CD4-positive, alpha-beta T cell treated with Interferon gamma for 1 hour (primary cell): Measurements from ENCODE around the gene ZNF506.
"Not testable (repeated sequence)": the region's sequence is repeated elsewhere in the genome, so short reads cannot be mapped to it uniquely, and the experiment has no call there.

Experiments
- DNase-seq: peaks from one replicate; pipeline ENCODE4 v3.0.0-alpha.2; 2020

ZNF506 gene

DNA sequence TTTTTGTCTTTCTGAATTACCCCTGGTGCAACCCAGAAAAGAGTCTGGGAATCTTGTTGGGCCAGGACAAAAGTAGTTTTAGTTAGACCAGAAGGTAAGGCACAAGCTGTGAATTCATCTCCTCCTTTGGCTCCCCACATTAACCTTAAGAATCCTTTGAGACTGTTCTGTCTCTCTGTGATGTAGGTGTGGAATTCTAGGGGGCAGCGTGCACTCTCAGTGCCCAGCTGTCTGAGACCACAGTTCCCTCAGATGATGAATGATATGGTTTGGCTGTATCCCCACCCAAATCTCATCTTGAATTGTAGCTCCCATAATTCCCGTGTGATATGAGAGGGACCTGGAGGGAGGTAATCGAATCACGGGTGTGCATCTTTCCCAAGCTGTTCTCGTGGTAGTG is 43.9 kb downstream of the ZNF506 start:
- DNase-seq, result no peak

DNA sequence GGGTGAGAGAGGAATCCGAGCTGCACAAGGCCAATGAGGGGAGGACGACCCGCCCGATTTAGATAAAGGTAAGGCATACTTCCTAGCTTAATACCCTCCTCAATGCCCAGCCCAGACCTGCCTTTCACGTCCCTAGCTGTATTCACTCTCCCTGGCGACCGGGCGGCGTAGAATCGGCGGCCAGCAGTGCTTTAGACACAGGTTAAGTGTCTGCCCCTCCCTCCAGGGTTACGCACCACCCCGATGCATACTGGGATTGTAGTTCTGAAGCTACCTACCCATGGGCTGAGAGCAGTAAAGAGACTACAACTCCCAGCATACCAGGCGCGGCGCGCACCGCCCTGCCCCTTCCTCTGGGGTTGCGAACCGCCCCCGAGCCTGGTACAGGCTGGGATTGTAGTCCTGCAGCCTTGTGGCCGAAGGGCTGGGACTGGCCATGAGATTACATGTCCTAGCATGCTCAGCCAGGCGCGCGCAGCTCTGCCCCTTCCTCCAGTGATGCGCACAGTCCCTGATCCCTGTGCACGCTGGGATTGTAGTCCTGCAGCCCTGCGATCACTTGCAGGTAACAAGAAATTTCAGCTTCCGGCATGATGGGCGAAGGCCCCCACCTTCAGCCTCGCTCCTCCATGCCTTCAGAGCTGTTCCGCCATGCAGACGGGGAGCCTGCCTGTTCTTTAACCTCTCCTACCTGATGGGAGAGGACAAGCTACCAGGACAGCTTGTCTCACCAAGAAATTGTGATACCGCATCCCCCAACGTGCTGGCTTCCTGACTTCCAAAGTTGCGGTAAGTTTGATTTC is 45.1 kb downstream of the ZNF506 start:
- DNase-seq, result peak; percentile 91

GRCh38 chr19:19775891-19776205 is 45.7 kb downstream of the ZNF506 start:
- DNase-seq, result no peak

GRCh38 chr19:19774354-19775033 is 47.1 kb downstream of the ZNF506 start:
- DNase-seq, result no peak

- not testable (repeated sequence) for DNase-seq
Observed at GRCh38 chr19:19771963-19772362, 49.6 kb downstream of the ZNF506 start.

DNA sequence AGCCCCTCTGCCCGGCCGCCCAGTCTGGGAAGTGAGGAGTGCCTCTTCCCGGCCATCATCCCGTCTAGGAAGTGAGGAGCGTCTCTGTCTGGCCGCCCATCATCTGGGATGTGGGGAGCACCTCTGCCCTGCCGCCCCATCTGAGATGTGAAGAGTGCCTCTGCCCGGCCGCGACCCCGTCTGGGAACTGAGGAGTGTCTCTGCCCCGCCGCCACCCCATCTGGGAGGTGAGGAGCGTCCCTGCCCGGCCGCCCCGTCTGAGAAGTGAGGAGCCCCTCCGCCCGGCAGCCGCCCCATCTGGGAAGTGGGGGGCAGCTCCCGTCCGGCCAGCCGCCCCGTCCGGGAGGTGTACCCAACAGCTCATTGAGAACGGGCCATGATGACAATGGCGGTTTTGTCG is 51.6 kb downstream of the ZNF506 start:
- not testable (repeated sequence) for DNase-seq

GRCh38 chr19:19758164-19758563 is 63.4 kb downstream of the ZNF506 start:
- DNase-seq, result no peak

DNA sequence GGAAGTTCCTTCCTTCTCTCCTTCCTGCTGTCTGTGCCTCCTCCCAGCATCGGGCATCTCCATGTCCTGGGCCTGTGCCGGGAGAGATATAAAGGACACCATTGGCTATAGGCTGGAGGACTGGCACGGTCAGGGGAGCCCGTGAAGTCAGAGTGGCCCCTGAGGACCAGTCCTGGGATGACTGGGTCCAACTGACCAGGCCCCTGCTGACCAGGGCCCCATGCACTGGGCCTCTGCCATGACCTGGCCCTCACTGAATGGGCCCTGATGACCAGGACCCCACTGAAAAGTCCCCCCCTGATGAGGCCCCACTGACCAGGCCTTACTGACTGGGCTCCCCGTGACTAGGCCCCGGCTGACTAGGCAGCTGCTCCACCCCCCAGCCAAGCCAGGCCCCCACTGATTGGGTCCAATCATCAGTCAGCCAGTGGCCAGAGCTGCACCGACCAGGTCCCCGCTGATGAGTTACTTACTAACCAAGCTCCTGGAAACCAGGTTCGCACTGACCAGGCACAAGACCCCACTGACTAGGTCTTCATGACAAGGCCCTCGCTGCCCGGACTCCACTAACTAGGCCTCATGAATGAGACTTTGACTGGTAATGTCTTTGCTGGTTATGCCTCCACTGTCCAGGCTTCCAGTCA is 68.7 kb downstream of the ZNF506 start:
- no peak for DNase-seq

DNA sequence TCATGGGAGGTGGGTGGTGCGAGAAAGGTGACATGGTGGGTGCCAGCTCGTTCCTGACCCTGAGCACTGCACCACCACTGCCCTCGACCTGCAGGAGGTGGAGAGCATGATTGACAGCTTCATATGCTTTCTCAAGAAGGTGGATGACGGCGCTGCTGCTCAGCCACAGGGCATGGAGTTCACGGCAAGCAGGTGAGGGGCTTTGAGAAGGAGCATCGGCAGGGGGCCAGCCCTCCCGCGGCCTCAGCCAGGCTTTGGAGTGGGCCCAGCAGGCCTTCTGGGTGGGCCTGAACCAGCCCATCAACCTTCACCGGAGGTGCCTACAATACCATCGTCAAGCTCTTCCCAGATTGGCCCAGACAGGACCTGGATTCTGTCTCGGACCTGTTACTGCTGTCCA is 69.7 kb downstream of the ZNF506 start:
- DNase-seq, result no peak

DNA sequence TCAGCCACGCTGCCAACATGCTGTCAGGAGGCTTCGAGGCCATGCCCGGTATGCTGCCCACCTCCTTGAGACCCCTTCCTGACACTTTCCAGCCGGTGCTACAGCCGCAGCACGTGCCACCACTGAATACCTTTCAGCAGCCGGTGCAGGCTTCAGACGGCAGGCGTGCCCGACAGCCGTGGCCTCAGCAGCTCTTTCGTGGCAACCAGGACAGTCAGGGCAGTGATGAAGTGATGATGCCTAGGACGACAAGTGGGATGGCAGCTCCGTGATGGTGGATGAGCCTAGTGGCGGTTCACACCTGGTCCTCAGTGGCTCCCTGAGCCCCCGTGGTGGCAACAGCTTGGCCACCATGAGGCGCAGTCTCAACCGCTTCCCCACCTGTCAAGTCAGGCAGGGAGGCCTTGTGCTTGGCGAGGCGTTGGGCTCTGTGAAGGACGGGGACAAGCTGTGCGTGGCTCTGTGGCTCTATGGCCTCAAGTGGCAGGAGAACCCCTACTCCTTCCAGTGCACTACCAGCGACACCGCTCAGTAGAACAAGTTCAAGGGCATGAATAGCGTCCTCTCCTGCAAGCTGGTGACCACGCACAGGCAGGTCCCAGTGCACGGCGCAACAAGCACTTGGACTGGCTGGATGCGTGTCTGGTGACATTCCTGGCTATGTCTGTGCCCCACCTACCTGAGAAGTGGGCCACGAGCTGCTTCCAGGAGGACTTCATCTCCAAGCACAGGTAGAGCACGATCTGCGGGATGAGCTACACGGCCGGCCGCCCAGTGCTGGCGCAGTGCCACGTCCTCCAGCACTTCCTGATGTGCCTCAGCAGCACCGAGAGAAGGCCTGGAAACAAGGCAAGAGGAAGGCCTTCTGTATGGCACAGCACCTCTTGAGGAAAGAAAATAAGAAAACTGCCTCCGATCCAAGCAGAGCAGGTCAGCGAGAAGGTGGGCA is 70.4 kb downstream of the ZNF506 start:
- DNase-seq, result no peak

DNA sequence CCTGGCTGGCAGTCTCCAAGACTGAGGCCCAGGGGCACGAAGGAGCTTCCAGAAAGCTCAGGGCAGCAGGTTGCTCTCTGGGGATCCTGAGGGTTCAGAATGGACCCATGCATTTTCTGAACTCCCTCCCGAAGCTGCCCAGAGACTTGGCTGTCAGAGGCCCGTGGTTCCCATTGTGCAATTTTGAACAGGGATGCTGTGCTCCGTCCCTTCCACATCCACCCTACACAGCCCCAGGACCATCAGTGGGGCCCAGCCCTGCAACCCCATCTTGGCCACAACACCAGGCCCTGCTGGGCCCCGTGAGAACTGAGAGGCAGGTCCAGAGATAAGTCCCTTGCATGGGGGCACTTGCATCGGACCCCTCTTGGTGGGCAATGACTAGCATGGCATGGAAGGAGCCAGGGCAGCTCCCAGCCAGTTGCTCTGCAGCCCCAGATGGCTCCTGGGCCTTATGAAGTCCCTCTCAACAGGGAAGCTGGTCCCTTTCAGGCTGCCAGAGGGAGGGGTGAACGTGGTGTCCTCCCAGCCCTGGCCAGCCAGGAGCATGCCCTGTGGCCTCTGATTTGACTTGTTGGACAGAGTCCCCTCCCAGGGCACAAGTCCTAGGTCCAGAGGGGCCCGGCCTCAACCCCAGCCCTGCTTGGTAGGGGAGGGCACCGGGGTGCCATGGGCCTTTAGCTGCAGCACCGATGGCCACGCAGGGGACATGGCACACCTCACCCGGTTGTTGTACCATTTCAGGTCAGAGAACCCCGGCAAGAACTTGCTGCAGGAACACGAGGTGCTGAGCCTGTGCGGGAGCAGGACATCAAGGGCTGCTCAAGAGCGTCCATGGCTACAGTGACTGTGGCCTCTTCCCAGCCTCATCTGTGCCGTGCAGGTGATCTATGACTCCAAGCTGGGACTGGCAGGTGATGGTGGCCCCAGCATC is 71.4 kb downstream of the ZNF506 start:
- DNase-seq, result no peak

- DNase-seq, result no peak
Observed at GRCh38 chr19:19749117-19749907, 72.2 kb downstream of the ZNF506 start.

- no peak for DNase-seq
Observed at GRCh38 chr19:19748249-19748938, 73.2 kb downstream of the ZNF506 start.

- DNase-seq, result no peak
Observed at GRCh38 chr19:19747357-19748220, 74.0 kb downstream of the ZNF506 start.

DNA sequence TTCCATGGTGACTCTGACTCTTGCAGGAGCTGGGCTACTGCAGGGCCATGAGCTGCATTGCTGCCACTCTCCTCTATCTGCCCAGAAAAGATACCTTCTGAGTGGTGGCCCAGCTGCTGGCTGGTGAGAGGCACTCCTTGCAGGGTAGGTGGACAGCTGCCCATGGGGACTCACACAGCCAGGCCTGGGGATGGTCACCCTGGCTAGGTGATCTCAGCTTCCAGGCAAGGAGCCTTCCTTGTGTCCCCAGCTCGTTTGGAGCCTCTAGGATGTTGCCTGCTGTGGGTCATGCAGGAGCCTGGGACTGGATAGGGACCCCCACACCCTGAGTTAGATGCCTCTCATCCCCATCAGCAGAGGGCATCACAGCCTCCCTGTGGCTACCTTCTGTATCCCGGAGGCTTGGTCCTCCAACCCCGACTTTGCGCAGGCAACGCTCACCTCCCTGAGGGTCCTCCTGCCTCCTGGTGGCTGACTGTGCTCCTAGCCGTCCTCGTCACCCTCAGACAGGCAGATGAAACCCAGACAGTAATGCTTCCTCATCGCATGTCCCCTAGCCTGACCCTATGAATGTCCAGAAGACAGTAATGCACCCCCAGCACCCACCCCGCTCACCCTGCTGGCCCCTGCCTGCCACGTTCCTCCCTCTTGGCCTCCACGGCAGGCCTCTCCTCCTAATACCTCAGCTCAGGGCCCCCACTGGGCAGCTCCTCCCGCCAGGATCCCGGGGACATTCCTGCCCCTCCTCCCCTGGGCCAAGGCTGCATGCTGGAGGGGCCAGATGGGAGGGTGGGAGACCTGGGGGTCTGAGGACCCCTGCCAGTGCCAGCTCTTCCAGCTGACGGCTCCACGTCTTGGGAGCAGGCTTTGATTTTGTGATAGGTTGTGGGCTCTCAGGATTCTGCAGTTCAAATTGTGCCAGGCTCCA is 75.0 kb downstream of the ZNF506 start:
- no peak for DNase-seq

GRCh38 chr19:19745496-19746285 is 75.9 kb downstream of the ZNF506 start:
- DNase-seq, result no peak

DNA sequence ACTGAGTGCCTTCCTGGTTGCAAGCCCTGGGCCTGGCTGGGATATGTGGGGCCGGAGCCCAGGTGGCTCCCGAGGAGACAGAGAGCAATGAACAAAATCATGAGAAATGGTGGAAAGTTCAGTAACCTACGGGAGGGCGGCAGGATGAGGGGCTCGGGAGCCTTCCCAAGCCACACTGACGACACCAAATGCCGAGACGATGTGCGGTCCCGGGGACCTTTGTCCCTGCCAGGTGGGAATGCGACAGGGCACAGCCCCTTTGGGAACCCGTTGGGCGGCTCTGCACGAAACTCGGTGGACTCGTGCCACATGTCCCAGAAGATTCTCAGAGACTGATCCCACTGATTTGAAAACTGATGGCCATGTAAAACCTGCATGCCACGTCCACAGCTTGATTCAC is 76.9 kb downstream of the ZNF506 start:
- DNase-seq, result no peak
